ENCODE results near the gene SLC25A44.

DNA sequence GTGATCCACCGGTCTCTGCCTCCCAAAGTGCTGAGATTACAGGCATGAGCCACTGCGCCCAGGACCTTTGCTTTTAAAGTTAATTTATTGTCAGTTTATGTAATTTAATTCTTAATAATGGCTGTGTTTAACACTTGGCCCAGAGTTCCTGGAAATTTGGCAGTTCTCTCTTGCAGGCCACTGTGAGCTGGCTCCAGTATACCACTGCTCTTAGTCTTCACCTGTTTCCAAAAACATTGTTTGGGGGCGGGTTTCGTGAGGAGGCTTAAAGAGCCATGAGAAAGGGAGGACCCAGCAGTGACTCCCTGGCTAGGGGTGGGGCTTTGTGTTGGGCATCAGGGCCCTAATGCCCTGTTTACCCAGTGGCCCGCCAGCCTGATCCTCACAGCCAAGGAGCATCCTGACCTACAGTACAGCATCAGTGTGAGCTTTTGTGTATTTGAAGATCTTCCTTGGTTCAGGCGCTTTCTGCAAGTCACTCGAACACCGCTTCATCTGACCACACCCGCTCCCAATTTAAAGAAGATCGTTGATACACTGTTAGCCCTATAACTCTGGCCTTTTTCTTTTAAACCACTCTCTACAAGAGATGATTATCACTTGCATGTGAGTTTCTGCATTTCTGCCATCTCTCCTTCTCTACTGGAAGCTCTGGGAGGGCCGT is 36.0 kb downstream of the SLC25A44 start:
- TF ChIP-seq POLR2AphosphoS5 (IDR thresholded peaks at IDR 0.05) (no peak), POLR2A (IDR thresholded peaks at IDR 0.05) (no peak), EP300 (IDR thresholded peaks at IDR 0.05) (no peak)
- TF ChIP-seq, protein P1, sequence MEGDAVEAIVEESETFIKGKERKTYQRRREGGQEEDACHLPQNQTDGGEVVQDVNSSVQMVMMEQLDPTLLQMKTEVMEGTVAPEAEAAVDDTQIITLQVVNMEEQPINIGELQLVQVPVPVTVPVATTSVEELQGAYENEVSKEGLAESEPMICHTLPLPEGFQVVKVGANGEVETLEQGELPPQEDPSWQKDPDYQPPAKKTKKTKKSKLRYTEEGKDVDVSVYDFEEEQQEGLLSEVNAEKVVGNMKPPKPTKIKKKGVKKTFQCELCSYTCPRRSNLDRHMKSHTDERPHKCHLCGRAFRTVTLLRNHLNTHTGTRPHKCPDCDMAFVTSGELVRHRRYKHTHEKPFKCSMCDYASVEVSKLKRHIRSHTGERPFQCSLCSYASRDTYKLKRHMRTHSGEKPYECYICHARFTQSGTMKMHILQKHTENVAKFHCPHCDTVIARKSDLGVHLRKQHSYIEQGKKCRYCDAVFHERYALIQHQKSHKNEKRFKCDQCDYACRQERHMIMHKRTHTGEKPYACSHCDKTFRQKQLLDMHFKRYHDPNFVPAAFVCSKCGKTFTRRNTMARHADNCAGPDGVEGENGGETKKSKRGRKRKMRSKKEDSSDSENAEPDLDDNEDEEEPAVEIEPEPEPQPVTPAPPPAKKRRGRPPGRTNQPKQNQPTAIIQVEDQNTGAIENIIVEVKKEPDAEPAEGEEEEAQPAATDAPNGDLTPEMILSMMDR (IDR thresholded peaks at IDR 0.05): no peak

Data from stomach (tissue), 4 donors.